Measurements from ENCODE around the gene CENPS. TPM values are rescaled to one million over a fixed set of nuclear protein-coding genes. Genes with fewer than 3 reads are reported as not detected.
A peak's percentile ranks its signal among the peaks of the same experiment; 100 is the strongest.
"Not testable (repeated sequence)": the region's sequence is repeated elsewhere in the genome, so short reads cannot be mapped to it uniquely, and the experiment has no call there.

The CENPS gene
- total RNA-seq: 9.5 TPM

DNA sequence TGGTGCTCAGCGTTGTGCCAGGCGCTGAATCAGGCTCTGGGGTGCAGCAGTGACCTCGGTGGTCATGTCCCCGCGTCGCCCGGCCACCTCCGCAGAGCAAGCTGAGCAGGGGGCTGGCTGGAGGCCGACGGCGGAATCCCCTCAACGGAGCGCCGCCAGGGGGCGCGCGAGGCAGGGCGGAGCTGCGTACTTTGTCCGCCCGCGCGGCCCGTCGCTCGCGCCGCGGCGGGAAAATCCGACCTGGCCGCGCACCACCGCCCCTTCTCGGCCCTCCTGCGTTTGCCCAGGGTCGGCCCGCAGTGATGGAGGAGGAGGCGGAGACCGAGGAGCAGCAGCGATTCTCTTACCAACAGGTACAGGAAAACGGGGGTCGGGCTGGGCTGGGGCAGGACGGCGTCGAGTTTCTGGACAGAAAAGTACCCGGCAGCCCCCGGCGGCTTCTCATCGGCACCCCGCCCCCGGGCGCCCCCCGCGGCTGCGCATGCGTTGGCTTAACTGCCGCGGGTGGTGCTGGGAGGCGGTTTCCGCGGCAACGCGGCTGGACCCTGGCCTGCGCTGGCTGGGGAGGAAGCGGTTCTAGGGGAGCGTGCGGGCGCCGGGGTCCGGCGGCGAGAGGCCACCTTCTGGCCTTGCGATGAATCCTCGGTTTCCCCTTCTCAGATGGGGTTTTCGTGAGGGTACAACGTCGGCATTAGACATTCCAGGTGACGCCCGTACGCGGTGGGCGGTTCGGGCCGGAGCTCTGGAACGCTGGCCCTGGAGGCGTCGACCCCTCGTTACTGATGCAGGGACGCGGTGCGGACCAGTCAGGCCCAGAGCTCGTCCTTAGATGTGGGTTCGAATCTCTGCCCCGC lies at the start of gene CENPS:
Gene CENPS, plus strand, starts transcription at position 218 of the 854 bp plus-strand sequence. Its CDS starts 85 bp downstream, at position 303.
- peak; percentile 98 for DNase-seq

DNA sequence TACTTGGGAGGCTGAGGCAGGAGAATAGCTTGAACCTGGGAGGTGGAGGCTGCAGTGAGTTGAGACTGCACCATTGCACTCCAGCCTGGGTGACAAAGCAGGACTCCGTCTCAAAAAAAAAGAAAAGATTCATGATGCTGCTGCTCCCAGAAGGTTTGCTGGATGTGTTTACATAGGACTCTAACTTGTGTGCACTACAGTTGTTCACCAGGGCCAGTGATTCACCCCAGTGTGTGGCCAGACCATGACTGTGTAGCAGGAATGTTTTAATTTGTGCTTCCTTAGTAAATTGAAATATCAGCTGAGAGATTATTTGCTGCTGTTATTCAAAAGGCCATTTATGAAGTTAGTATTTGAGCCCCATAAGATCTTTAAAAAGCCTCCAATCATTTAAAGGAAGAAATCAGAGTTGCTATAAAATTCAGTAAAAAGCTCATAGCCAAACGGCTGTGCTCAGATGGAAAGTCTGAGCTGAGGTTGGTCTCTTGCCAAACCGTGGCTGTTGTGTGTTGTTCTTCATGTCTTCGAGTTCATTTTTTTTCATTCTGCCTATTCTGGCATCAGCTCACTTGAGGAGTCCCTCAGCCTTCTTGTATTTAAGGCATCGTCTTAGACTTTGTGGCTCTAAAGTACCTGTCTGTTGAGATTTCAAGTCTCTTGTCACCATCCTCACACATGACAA lies 49.5 kb upstream of the CENPS start:
- DNase-seq: peak; percentile 37

DNA sequence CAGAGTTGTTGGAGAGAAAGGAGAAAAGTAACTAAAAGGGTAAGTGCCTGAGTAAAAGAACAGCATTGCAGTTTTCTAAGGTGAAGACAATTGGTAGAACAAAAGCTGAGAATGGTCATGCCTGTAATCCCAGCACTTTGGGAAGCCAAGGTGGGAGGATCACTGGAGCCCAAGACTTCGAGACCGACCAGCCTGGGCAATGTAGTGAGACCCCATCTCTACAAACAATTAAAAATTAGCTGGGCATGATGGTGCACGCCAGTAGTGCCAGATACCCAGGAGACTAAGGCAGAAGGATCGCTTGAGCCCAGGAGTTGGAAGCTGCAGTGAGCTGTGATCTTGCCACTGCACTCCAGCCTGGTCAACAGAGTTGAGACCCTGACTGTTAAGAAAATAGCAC lies 46.6 kb upstream of the CENPS start:
- DNase-seq: no peak

DNA sequence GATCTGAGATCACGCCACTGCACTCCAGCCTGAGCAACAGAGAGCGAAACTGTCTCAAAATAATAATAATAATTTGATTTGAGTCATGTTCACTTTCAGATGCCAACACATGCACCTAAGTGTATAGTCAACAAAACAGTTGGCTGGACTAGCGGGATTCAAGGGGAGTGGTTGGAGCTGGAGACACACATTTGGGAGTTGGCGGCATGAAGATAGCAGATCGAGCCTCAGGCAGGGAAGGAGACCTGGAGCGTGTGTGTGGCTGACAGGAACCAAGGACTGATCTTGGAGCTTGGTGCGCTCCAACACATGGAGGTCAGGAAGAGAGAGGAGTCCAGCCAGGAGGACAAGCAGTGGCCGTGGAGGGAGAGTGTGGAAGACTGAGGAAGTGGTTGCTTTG lies 46.0 kb upstream of the CENPS start:
- DNase-seq: no peak

DNA sequence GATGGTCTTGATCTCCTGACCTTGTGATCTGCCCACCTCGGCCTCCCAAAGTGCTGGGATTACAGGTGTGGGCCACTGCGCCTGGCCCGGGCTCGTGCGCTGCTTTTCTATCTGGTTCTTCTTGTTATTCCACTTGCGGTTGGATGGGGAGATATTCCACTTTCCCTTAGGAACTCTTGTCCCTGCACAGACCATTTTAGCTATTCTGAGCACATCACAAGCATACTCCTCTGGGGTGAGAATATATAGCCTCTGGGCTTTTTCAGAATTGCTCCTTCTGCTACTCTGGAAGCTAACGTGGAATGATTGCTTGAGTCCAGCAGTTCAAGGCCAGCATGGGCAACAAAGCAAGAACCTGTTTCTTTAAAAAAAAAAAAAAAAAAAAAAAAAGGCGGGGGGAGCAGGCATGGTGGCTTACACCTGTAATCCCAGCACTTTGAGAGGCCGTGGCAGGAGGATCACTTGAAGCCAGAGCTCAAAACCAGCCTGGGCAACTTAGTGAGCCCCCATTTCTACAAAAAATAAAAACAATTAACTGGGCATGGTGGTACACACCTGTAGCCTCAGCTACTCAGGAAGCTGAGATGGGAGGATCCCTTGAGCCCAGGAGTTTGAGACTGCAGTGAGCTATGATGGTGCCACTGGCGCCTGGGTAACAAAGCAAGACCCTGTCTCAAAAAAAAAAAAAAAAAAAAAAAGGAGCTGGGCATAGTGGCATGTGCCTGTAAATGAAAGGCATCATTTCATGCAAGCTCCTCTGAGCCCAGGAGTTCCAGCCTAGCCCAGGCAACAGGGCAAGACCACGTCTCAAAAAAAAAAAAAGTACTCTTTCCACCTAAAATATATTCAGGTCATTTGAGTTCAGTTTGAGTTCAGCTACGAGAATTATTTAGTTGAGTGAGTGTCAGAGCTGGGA lies 43.2 kb upstream of the CENPS start:
- no peak for DNase-seq

DNA sequence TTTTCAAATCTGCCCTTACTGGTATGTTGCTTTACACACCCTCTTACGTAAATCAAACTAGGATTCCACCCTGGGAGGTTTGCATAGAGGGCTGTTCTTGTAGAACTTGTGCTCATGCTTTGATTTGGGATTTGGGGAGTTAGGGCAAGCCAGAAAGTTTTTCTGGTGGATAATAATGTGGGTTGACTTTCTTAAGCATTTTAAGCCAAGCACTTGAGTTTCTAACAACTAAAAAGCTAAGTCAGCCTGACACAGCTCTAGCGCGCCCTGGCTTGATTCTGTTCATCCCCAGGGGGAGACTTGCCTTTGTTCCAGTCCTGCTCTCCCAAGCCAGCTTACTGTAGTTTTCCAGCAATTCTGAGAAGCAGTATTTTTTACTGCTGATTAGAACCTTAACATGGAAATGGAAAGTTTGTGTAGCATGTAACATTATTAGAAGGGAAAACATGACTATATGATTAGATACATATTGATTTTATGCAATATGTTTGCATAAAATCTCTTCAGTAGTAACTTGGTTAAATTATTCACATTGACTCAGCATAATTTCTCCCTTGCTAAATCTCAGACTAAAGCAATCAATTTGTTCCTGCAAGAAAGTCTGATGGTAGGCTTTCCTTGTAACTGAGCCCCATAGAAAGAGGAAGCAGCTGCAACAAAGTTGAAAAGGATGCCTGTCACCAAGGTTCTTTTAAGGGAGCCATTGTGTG lies 42.4 kb upstream of the CENPS start:
- peak; percentile 85 for DNase-seq

DNA sequence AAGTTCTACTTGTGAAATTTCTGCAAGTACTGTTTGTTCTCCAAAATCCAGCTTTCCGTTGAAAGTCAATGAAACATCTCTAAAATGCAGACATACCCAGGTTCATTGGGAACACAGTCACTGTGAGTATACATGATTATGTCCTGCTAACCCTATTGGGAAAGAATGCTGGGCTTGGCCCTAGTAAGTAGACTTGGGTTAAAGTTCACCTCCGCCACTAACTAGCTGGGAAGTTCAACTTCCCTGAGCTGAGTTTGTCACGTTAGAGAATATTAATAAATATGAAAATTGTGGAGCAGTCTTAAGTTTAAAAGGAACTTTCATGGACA lies 41.9 kb upstream of the CENPS start:
- DNase-seq: no peak

DNA sequence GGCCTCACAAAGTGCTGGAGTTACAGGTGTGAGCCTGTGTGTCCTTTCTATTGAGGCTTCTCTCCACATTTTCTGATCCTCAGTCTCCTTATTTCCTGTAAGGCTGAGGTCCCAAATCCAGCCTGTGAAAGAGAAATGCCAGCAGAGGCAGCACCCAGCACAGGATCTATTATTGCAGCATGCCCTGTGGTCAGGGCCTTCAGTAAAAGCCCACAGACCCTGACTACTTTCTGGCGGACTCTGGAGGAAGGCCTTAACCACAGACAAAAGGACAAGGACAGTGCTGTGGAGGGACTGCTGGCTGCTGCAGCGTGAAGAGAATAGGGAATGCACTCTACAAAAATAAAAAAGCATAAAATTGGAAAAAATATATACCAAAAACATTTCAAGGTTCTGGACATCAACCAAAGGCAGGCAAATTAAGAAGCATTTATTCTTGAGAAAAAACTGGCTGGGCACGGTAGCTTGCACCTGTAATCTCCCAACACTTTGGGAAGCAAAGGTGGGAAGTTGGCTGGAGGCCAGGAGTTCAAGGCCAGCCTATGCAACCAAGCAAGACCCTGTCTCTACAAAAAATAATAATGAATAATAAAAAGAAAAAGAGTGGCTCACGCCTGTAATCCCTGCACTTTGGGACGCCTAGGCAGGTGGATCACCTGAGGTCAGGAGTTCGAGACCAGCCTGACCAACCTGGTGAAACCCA lies 40.8 kb upstream of the CENPS start:
- no peak for DNase-seq

DNA sequence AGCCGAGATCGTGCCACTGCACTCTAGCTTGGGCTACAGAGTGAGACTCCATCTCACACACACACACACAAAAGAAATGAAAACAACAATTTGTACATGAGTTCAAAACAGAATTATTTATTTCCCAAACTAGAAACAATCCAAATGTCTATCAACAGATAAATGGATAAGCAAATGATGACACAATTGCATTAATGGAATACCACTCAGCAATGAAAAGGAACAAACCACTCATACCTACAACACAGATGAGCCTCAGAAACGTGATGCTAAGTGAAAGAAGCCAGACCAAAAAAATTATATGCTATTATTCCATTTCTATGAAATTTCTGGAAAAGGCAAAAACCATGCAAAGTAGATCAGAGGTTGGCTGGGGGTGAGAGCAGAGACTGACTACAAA lies 33.4 kb upstream of the CENPS start:
- DNase-seq: no peak

DNA sequence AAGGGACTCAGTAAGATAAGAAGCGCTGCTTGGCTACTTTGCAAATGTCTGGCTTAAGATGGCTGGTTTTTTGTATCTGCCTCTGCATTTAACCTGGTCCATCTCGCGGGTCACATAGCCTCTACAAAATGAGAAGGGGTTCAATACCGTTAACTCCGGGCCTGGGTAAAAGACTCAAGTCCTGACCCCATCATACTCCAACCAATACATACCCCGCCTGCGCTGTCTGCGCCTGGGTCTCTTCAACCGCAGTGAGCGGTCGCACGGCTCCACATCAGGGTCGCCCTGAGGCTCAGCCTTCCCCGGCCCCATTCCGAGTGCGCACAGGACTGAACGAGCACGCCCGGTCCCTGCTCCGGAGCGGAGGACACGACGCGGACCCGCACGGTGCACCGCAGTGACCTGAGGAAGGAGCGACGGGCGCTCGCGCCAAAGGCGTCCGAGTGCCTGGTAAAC lies 31.9 kb upstream of the CENPS start:
- no peak for DNase-seq

DNA sequence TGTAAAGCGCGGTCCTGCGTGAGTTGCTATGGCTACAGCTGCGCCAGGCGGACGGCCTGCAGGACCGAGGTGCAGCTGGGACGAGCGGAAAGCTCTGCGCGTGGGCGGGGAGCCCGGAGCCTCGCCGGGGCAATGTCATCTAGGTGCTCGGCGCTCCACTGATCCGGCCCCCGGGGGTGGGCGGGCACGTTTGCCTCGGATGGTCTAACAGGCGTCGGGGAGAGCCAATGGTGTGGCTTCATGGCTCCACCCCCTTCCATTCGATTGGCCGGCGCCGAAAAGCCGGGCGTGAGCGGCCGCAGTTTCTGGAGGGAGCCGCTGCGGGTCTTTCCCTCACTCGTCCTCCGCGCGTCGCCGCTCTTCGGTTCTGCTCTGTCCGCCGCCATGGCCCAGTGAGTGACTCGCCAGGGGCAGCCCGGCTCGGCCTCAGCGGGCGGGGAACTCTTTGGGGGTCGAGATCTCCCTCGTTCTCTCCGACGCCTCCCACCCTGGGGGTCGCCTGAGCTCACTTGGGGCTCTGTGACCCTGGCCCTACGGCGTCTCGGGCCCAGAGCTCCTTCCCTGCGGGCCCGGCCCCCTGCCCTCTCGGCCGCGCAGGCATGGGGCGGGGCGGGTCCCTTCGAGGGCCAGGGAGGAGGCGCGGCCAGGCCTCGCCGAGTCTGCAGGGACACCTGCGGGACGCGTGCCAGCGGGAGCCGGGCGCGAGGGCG lies 31.3 kb upstream of the CENPS start, which contains the start of gene PGD:
Gene PGD, plus strand, starts transcription at position 331 of the 710 bp plus-strand sequence. Its CDS starts 54 bp downstream, at position 385.
- peak; percentile 99 for DNase-seq

DNA sequence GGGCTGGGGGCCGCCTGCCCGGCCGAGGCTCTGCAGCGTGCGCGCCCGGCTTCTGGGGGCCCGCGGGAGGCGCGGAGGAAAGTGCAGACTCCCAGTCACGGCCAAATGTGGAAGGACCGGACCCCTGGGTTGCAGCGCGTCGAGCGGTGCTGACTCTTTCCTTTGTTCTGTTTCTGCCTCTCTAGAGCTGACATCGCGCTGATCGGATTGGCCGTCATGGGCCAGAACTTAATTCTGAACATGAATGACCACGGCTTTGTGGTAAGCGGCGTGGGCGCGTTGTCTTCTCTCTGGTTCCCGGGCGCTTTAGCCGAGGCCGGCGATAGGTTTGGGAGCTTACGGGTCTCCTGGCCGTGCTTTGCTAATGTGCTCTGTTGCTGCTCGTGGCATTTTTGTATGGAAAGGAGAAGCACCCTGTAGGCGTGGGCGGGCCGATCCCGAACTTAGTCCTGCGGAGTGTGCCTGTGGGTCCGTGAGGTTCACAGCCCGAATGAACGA lies 30.7 kb upstream of the CENPS start:
- DNase-seq: no peak

DNA sequence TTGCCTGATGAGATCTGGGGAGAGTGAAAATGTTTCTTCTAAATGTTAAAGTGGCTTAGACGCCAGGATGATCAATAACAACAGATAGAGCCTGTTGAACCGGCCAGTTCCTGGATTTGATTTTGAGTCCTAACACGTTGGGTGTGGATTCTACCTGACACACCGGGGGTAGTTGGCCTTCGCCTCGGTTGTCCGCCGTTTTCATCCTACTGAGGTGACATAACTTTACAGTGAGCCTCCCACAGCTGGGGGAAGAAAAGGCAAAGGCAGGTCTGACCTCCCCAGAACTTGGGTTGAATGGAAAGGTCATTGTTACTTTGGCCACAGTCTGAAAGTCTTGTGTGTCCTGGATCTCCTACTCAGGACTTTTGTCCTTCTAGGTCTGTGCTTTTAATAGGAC lies 30.2 kb upstream of the CENPS start:
- no peak for DNase-seq

DNA sequence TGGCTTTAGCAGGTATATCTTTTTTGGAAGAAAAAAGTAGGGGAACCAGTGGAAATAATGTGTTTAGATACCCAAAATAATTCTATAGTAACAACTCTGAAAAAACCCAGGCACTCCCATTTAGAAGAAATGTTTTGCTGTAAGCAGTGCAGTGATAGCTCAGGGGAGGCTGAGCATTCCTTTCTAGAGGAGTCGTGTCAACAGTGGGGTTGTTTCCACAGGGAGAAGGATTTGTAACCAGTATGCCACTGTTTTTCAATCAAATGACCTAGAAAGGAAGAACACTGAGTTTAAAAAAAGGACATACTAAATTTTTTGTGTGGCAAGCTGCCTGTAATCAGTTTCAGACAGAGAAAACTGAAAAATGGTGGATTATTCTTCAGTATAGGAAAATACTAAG lies 29.0 kb upstream of the CENPS start:
- DNase-seq: no peak

DNA sequence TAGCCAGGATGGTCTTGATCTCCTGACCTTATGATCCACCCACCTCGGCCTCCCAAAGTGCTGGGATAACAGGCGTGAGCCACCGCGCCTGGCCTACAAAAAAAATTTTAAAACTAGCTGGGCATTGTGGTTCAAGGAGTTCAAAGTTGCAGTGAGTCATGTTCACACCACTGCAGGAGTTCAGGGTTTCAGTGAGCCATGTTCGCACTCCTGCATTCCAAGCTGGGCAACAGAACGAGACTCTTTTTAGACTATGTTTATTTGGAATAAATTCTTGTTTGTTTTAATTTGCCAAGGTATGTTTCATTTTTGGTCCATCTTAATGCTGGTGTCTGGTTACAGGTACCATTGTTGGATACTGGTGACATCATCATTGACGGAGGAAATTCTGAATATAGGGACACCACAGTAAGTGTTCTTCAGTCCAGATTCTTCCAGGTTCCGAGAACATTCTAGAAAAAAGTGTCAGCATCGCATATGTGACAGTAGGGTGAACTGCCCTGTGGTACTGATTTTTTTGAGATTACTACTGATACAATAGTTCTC lies 27.4 kb upstream of the CENPS start:
- DNase-seq: no peak

DNA sequence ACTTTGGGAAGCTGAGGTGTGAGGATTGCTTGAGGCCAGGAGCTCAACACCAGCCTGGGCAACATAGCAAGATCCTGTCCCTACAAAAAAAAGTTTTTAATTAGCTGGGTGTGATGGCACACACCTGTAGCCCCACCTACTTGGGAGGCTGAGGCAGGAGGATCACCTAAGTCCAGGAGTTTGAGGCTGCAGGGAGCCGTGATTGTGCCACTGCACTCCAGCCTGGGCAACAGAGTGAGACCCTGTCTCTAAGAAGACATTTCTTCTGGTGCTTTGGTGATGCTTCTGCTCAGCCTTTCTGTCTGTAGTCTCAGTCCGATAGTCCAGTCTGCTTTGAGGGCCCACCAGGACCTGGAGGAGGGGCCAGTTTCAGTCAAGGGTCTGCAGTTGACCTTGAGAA lies 23.0 kb upstream of the CENPS start:
- no peak for DNase-seq

DNA sequence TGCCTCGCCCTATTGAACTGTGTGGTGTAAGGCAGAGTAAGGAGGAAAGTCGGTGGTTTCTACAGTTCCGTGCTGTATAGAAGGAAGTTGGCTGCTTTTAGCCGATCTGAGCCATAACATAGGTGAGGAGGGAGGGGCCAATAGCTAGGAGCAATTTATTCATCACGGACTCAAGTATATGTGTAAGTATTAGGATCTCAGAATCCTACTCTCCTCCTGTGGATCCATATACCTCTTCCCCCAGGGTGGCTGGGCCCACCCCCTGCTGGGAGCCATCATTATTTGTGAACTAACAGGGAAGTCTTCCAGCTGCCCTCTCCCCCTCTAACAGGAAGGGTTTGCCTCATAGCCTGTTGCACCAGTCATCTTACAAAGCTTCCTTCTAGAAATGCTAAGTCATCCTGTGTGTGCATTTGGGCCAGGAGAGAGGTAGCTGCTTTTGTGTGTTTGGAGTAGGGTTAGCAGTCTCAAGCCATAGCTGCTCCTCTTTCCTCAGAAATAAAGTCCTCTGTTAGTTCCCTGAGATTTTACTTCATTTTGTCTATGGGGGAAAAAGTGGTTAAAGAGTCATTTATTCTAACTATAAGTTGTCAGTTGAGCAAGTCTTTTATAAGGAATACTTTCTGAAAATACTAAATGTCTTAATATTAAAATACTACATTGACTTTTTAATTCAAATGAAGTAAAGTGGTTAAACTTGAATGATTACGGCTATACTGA lies 14.9 kb upstream of the CENPS start:
- DNase-seq: no peak

DNA sequence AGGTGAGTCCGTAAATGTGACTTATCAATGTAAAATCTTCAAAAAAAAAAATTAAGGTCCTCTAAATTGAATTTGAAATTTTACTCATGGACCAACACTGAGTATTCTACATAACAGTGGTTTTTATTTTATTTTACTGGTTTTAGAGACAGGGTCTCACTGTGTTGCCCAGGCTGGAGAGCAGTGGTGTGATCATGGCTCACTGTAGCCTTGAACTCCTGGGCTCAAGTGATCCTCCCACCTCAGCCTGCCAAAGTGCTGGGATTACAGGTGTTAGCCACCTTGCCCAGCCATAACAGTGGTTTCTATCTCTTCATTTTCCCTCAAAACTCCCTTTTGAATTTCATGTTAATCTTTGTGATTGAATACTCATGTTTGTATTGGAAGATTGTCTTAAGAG lies 14.3 kb upstream of the CENPS start:
- not testable (repeated sequence) for DNase-seq

DNA sequence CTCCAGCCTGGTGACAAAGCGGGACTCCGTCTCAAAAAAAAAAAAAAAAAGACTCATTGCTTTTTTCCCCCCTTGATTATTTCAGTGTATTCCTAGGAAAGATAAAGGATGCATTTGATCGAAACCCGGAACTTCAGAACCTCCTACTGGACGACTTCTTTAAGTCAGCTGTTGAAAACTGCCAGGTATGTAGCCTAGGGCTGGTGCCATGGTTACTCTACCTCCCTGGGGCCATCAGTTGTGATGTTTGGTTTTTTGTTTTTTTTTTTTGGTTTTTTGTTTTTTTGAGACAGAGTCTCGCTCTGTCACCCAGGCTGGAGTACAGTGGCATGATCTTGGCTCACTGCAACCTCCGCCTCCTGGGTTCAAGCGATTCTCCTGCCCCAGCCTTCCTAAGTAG lies 11.5 kb upstream of the CENPS start:
- not testable (repeated sequence) for DNase-seq

All from tongue (tissue), 2 donors.